Transverse colon (tissue), 3 donors: ENCODE data around the gene TTC28.

ENCODE experiments used
- CTCF ChIP-seq, 5 experiments: fragments of 200-600 bp in 3 of 5; fragments of 450-650 bp in 2 of 5; sonication (generic) in 3 of 5; IDR thresholded peaks; 1 replicate in 2 of 5; 2 replicates in 3 of 5; pipeline ENCODE4 v1.5.1; 2016 to 2017; ENCODE audit warnings: antibody characterized with exemption in 5 of 5, inconsistent platforms in 3 of 5, mild to moderate bottlenecking in 2 of 5, moderate library complexity in 1 of 5
- POLR2A ChIP-seq: fragments of 450-650 bp; IDR thresholded peaks from one replicate; pipeline ENCODE4 v1.6.1; 2016; ENCODE audit warnings: antibody characterized with exemption, mild to moderate bottlenecking, moderate library complexity

- TF ChIP-seq POLR2A (no peak), CTCF (IDR thresholded peaks at IDR 0.05) (no peak)
These were observed 655.2 kb downstream of the TTC28 start for GRCh38 chr22:28024422-28024888.
